Stimulated activated CD4-positive, alpha-beta T cell treated with anti-CD3 and anti-CD28 coated beads, Interleukin-12 subunit alpha, Interleukin-12 subunit beta, amount 100 ng/mL, for 4 hours (primary cell): Measurements from ENCODE around the gene MED14.
A peak's percentile ranks its signal among the peaks of the same experiment; 100 is the strongest.
"Not testable (repeated sequence)": the region's sequence is repeated elsewhere in the genome, so short reads cannot be mapped to it uniquely, and the experiment has no call there.

Source experiments
- DNase-seq: peaks from one replicate; pipeline ENCODE4 v3.0.0-alpha.2; 2020

MED14 gene

DNA sequence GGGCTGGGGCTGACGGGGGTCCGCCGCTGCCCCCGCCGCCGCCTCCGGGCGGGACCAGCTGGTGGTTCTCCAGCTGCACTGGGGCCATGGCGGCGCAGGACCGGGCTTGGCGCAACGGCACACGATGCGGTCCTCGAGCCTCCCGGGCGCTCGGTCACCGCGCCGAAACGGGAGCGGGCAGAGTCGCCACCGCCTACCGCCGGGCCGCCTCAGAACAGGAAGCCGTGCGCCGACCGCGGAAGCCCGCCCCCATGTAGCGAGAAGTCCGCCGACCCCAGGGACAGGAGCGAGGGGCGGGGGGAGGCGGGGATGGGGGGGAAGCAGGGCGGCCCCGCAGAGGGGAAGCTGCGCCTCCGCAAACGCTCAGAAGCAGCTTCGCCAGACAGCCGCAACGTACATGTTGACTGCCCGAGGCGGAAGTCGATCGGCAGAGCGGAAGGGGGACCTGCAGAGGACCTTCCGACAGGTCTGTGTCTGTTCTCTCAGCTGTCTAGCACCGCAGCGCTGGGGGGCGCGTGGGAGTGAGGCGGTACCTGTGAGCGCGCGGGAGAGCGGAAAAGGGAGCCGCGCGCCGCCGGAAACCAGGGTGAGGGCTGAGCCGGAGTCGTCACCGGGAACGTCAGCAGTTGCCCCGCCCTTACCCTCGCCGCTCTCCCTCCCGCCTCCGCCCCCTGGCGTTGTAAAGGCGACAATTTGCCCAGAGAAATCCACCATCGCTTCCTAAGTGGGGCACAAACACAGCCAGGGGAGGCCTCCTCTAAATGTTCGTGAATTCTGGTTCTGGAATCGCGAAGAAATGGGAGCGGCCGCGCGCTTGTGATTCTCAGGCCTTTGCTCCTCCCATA, at the start of gene MED14:
TSS of gene MED14 (minus strand) at position 218 of the 845 bp plus-strand sequence. CDS start at position 88, 130 bp downstream.
- DNase-seq = peak; percentile 82

DNA sequence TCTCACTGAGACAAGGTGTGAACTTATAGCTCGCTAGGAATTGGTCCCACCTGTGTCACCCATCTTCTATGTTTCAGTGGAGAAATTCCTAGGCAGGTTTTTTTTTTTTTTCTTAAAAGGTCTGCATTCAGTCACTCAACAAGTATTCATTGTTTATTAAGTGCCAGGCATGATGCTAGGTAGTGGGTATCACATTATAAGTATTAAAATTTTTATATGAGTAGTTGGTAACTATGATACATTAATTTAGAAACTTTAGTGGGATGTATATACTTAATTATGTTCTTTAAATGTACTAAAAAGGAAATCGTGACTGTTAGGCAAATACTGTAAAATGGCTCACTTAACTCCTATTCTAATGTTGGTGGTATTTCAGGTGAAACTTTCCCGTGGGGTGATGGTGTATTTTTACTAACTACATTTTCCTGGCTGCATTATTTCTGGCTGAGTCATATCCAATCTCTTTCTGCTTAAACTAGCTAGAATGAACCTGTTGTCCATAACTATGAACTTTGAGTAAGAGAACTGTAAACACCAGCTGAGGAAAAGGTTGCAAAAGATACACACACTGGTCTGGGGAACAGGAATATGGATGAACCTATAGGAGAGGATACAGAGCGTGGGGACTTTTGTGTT, 49.3 kb upstream of the MED14 start:
- no peak for DNase-seq

DNA sequence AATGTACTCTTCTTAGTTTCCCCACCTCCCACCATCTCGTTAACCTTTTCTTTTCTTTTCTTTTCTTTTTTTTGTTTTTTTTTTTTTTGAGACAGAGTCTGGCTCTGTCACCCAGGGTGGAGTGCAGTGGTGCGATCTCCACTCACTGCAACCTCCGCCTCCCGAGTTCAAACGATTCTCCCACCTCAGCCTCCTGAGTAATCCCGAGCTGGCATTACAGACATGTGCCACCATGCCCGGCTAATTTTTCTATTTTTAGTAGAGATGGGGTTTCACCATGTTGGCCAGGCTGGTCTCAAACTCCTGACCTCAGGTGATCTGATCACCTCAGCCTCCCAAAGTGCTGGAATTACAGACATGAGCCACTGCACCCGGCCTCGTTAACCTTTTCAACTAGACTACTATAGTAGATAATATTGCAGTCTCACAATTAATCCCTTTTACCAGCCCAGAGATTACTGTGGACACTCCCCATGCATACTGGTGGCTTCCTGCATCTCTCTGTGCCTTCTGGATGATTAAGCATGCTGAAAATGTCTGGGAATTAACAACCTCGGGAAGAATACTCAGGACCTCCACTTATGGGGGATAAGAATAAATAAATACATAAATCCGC, 47.4 kb upstream of the MED14 start:
- not testable (repeated sequence) for DNase-seq

- no peak for DNase-seq
Observed at GRCh38 chrX:40780951-40781350, 45.6 kb upstream of the MED14 start.

DNA sequence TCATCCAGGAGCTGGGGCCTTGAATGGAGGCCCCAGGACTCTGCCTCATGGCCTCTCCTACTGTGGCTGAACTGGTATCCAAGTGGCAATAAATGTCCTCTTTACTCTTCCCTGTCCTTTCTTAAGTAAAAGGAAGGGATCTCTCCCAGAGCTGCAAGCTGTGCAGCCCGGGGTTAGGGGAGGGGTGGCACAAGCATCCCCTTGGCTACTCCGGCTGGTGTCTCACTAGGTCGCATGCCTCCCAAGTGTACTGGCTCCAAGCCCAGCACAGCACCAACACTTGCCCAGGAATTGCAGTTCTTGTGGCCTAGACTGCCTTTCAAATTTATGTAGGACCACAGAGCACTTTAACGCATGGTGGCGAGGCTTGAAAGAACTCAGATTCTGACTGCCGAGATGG, 44.7 kb upstream of the MED14 start:
- DNase-seq = no peak

DNA sequence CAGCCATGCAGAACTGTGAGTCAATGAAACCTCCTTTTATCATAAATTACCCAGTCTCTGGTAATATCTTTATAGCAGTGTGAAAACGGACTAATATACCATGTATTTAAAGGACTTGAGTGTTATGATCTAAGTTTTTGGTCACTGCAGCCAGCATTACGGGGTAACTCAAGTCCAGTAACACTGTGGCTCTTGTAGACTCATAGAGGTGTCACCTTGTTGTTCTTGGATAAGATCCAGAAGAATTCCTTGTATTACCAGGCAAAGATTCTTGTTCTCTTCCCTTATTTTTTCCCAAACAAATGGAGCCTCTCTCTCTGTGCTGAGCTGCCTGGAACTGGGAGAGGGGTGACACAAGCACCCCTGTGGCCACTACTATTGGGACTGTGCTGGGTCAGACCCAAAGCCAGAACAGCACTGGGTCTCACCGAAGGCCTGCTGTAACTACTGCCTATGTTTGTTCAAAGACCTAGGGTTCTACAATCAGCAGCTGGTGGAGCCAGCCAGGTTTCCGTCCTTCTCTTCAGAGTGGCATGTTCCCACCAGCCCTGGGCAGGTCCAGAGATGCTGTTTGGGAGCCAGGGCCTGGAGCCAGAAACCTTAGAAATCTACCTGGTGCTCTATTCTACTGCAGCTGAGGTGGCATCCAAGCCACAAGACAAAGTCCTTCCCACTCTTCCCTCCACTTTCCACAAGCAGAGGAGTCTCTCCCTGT, 43.7 kb upstream of the MED14 start:
- no peak for DNase-seq

- DNase-seq = no peak
Observed at GRCh38 chrX:40773809-40774208, 38.5 kb upstream of the MED14 start.

GRCh38 chrX:40773188-40773587, 37.8 kb upstream of the MED14 start:
- DNase-seq = no peak

DNA sequence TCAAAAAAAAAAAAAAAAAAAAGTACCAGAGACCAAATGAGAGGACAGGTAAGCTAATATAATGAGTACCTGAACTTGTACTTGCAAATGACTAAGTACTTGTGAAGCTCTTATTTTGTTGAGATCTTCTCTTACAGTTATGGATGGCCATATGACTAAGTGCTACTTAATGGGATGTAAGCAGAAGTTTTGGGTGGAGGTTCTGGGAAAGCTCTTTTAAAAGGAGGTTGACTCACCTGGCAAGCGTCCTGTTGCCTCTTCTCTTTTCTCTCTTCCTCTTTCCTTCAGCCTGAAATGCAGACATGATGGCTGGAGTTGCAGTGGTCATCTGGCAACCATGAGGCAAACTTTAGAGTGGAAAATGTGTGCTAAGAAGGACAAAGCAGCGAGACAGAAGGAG, 36.9 kb upstream of the MED14 start:
- DNase-seq = no peak

- no peak for DNase-seq
Observed at GRCh38 chrX:40761762-40762161, 26.4 kb upstream of the MED14 start.

DNA sequence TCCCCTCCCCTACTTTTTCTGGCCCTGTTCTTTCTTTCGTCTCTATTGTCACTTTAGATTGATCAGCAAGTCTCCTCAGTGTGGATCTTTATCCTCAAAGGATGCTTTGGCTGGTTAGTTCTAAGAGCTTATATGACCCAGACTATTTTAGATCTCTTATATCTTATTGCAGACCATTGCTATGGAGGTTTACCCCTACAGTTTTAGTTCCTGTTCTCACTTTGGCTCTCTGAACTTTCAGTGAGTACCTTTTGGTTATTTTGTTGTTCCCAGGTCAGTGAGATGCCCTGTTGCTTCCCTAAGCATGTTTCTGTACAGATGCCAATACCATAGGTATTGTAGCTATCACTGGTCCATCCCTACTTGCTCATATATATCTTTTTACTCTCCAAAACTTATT, 24.0 kb upstream of the MED14 start:
- no peak for DNase-seq

- no peak for DNase-seq
Observed at GRCh38 chrX:40757058-40757457, 21.7 kb upstream of the MED14 start.

GRCh38 chrX:40755291-40756249, 20.2 kb upstream of the MED14 start:
- no peak for DNase-seq

GRCh38 chrX:40749681-40750494, 14.5 kb upstream of the MED14 start:
- no peak for DNase-seq

DNA sequence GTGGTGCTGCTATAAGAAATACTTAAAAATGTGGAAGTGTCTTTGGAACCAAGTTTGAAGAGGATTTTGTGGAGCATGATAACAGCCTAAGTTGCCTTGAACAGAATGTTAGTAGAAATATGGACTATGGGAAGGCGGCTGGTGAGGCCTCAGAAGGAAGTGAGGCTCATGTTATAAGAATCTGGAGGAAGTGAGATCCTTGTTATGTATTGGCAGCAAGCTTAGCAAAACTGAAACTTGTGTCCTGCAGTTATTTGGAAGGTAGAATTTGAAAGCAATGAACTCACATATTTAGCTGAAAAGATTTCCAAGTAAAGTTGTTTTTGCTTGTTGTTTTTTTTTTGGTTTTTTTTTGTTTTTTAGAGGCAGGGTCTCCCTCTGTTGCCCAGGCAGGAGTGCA, 13.6 kb upstream of the MED14 start:
- no peak for DNase-seq

DNA sequence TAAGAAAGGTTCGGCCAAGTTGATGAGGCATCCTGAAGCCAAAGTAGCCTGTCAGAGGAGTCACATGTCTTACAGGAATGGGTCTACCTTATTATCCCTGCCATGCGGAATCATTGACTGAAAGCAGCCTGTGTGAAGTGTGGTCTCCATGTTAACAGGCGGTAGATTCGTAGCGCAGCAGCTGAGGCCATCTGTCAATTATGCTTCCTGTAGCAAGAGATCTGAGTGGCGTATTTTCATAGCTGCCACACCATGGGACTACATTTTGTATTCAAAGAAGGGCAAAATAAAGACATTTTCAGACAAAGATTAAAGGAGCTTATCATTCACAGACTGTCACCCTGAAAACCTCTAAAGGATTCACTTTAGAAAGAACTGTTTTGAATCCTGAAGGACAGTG, 11.2 kb upstream of the MED14 start:
- no peak for DNase-seq

DNA sequence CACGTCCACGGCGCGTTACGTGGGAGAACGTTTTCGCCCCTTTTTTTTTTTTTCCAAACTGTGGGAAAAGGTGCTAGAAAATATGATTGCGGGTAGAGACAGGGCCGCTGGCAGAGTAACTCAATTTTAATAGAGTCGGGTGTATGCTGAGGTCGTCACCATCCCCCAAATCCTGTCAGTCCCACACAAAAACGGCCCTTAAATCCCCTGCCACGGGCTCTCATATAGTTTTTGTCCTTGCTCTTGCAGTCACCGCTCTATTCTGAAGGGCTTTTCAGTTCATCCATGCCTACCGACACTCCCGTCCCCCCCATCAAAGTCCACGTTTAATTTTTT, 796 bp upstream of the MED14 start:
- no peak for DNase-seq

DNA sequence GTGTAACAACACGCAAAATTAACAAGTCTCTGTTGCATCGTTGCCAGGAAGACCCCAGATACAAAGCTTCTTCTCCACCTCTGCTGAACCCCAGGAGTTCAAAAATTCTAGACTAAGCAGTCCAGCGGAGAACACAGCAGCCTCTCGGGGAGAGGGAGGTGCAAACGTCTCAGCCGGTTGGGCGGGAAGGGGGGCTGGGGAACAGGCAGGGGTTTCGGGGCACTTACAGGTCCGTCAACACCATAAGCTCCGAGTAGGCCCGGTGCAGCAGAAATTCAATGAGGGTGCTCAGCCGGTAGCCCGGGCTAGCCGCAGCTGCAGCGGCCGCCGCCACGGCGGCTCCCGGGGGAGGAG, 394 bp downstream of the MED14 start:
- DNase-seq = peak; percentile 12

DNA sequence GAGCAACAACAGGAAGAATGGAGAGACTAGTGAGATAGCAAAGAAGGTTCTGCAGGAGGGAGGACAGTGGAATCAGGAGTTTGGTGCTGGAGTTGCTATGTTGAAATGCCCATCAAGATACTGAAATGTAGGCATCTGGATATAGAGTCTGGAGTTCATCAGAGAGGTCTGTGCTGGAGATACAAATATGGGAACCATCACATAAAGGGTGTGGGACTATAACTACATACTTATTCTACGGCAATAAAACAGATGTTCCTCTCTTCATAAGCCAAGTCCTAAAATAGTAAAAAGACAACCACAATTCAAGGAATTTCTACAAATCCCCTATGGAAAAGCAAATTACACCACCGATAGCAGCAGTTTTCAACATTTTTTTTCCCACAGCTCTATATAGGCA, 1.6 kb downstream of the MED14 start:
- no peak for DNase-seq

GRCh38 chrX:40732499-40732898, 2.8 kb downstream of the MED14 start:
- DNase-seq = not testable (repeated sequence)
